Measurements from ENCODE around the gene SGIP1.
"Not testable (repeated sequence)": the region's sequence is repeated elsewhere in the genome, so short reads cannot be mapped to it uniquely, and the experiment has no call there.

Gene SGIP1

GRCh38 chr1:66752000-66752592 is 218.1 kb downstream of the SGIP1 start, which contains the start of gene DYNLT5:
Gene DYNLT5, plus strand, starts transcription at chr1:66752459. Its CDS starts 2,200 bp downstream, at chr1:66754659.
- no peak within 1 kb of the TSS for H3K27ac ChIP-seq
- DNase-seq (ENCODE audit: low read depth, low spot score), result no peak

DNA sequence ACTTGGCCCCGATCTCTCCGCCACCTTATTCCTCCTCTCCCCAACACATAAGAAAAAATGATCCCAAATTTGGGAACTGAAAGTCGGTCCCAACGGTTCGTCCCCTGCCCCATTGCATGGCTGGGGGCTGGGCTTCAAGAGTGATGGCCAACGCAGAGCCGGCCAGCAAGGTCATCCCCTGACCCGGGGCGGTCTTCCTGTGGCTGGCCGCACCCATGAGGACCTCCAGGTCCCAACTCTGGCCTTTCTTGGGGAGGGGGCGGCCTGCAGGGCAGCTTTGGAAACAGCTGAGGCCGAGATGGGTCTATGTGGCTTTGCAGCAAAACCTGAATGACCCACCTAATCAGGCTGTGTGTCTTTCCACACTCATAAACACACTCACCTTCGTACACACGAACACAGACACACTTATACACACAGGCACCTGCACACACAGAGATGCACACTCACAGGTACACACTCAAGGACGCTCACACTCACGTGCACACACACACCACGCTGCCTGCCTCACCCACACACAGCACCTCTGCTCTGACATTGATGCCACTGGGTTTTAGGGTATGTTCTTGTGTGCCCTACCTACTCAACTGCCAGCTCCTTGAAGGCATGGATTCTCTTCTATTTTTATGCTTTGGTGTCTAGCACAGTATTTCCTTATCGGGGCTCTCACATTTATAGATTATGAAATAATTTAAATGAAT is 218.9 kb downstream of the SGIP1 start:
- H3K27ac ChIP-seq, result no peak overlapping the region
- DNase-seq (ENCODE audit: low read depth, low spot score), result no peak

- no peak for DNase-seq (ENCODE audit: low read depth, low spot score)
- H3K27ac ChIP-seq, result no peak overlapping the region
Measured at GRCh38 chr1:66757722-66758240, 223.8 kb downstream of the SGIP1 start.

GRCh38 chr1:66758241-66758755 is 224.3 kb downstream of the SGIP1 start:
- no peak overlapping the region for H3K27ac ChIP-seq
- DNase-seq (ENCODE audit: low read depth, low spot score), result no peak

GRCh38 chr1:66760506-66760905 is 226.6 kb downstream of the SGIP1 start:
- no peak for DNase-seq (ENCODE audit: low read depth, low spot score)
- H3K27ac ChIP-seq, result no peak overlapping the region

GRCh38 chr1:66761221-66761620 is 227.3 kb downstream of the SGIP1 start:
- DNase-seq (ENCODE audit: low read depth, low spot score), result no peak
- no peak overlapping the region for H3K27ac ChIP-seq

- H3K27ac ChIP-seq, result no peak overlapping the region
- DNase-seq (ENCODE audit: low read depth, low spot score), result peak; percentile 5
Measured at GRCh38 chr1:66764994-66765578, 231.1 kb downstream of the SGIP1 start.

- no peak for DNase-seq (ENCODE audit: low read depth, low spot score)
Measured at GRCh38 chr1:66767626-66768025, 233.7 kb downstream of the SGIP1 start.

DNA sequence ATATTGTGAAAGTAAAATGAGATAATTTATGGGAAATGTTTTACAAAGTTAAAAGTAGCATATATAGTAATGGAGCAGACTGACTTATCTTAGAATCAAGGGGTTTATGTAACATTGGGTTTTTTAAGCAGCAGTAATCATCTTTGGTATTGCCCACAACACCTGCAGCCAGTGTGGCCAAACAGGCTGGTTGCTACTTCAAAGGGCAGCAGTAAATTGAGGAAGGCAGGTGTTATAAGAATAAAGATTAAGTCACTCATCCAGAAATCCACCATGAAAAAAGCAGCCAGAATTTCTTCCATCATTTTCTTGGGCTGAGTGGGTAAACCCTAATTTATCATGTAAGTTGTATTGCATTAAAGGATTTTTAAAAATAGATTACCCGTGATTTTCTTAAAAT is 235.0 kb downstream of the SGIP1 start:
- no peak overlapping the region for H3K27ac ChIP-seq
- no peak for DNase-seq (ENCODE audit: low read depth, low spot score)

More at GRCh38 chr1:66767626-66768025, 233.7 kb downstream of the SGIP1 start:
- H3K27ac ChIP-seq, result no peak overlapping the region

GRCh38 chr1:66769512-66770229 is 235.7 kb downstream of the SGIP1 start:
- H3K27ac ChIP-seq, result no peak overlapping the region
- no peak for DNase-seq (ENCODE audit: low read depth, low spot score)

GRCh38 chr1:66770240-66770639 is 236.3 kb downstream of the SGIP1 start:
- no peak for DNase-seq (ENCODE audit: low read depth, low spot score)
- no peak overlapping the region for H3K27ac ChIP-seq

- no peak for DNase-seq (ENCODE audit: low read depth, low spot score)
- no peak overlapping the region for H3K27ac ChIP-seq
Measured at GRCh38 chr1:66770694-66771093, 236.7 kb downstream of the SGIP1 start.

- DNase-seq (ENCODE audit: low read depth, low spot score), result no peak
- no peak overlapping the region for H3K27ac ChIP-seq
Measured at GRCh38 chr1:66773227-66773626, 239.3 kb downstream of the SGIP1 start.

GRCh38 chr1:66774438-66774837 is 240.5 kb downstream of the SGIP1 start:
- no peak overlapping the region for H3K27ac ChIP-seq
- DNase-seq (ENCODE audit: low read depth, low spot score), result no peak

GRCh38 chr1:66775646-66776045 is 241.7 kb downstream of the SGIP1 start:
- no peak for DNase-seq (ENCODE audit: low read depth, low spot score)
- no peak overlapping the region for H3K27ac ChIP-seq

- no peak overlapping the region for H3K27ac ChIP-seq
- no peak for DNase-seq (ENCODE audit: low read depth, low spot score)
Measured at GRCh38 chr1:66777831-66778230, 243.9 kb downstream of the SGIP1 start.

DNA sequence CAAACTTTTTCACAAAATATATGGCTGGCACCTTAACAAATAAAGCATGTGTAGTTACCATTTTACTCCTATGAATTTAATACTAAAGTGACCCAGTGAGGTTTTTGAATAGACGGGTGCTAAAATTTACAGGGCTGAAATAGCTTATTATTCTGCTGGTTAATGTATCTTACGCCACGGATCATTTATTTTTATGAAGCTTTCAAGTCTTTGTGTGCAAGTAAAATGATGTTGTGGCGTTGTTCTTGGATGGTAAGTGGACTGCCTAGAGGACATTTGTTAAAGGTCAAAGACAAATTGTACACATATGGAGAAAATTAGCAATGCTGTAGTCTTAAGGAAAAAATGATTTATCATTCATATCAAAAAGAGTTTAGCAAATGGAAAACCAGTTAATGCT is 244.3 kb downstream of the SGIP1 start:
- no peak overlapping the region for H3K27ac ChIP-seq
- DNase-seq (ENCODE audit: low read depth, low spot score), result no peak

DNA sequence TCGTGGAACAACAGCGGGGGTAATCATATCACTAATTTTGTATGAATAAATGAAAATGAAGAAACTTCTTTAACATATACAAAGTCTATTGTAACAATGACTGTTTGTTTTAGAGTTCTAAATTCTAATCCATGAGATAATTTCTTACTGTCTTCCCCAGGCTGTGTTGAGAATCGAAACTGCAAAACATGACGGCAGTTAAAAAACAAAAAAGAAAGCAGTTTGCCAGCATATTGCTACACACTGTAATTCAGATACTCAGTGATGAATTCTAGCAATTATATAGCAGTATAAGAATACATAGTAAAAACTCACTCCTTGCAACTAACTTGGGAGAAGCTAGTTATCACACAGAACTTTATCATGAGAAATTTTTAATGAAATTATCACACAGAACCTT is 245.0 kb downstream of the SGIP1 start:
- no peak overlapping the region for H3K27ac ChIP-seq
- no peak for DNase-seq (ENCODE audit: low read depth, low spot score)

GRCh38 chr1:66779475-66780078 is 245.6 kb downstream of the SGIP1 start:
- H3K27ac ChIP-seq, result no peak overlapping the region
- DNase-seq (ENCODE audit: low read depth, low spot score), result no peak

- not testable (repeated sequence) for H3K27ac ChIP-seq; DNase-seq (ENCODE audit: low read depth, low spot score)
Measured at GRCh38 chr1:66785800-66786199, 251.8 kb downstream of the SGIP1 start.
